Natural killer cell treated with Interleukin-12 subunit alpha and Interleukin-12 subunit beta and Interleukin-15 and Interleukin-18, amount 100 ng/mL, for 72 hours (primary cell): ENCODE measurements around the gene TGFB1I1. TPM values are rescaled to one million over a fixed set of nuclear protein-coding genes. Genes with fewer than 3 reads are reported as not detected.
A peak's percentile ranks its signal among the peaks of the same experiment; 100 is the strongest.

Experiments used
- ATAC-seq, 2 donors: fragments of 150-1000 bp; cut with Tn5 transposase in 1 of 2; sonication (Bioruptor Pico), chemical (Tn5 transposase) in 1 of 2; 2 replicates each; pipeline ENCODE4 v1.10.0; 2021
- DNase-seq: peaks from one replicate; pipeline ENCODE4 v3.0.0; 2022; ENCODE audit warnings: low spot score
- H3K27ac Mint-ChIP-seq, 2 donors: 1 replicate in 1 of 2; 2 replicates in 1 of 2; pipeline ENCODE4 v1.8.0; 2022; ENCODE audit warnings: mixed read lengths in 2 of 2, mild to moderate bottlenecking in 1 of 2, moderate library complexity in 1 of 2
- H3K27me3 Mint-ChIP-seq, 2 donors: 1 replicate in 1 of 2; 2 replicates in 1 of 2; pipeline ENCODE4 v1.8.0; 2022; ENCODE audit warnings: mixed read lengths in 2 of 2
- H3K36me3 Mint-ChIP-seq: one replicate; pipeline ENCODE4 v1.8.0; 2022; ENCODE audit warnings: mixed read lengths
- H3K4me1 Mint-ChIP-seq, 2 donors: 1 replicate in 1 of 2; 2 replicates in 1 of 2; pipeline ENCODE4 v1.8.0; 2022; ENCODE audit warnings: low read depth in 2 of 2, mixed read lengths in 2 of 2, mild to moderate bottlenecking in 1 of 2
- H3K4me3 Mint-ChIP-seq: one replicate; pipeline ENCODE4 v1.8.0; 2022; ENCODE audit warnings: mixed read lengths
- H3K9me3 Mint-ChIP-seq: 2 replicates; pipeline ENCODE4 v1.8.0; 2022; ENCODE audit warnings: mixed read lengths
- total RNA-seq, 2 donors: library from RNA; stranded (reverse); gene quantifications; one replicate each; pipeline ENCODE4 v1.2.3, GENCODE V29; 2022

Gene TGFB1I1
- total RNA-seq = under 1 TPM; 0.55 to 0.75 TPM

DNA sequence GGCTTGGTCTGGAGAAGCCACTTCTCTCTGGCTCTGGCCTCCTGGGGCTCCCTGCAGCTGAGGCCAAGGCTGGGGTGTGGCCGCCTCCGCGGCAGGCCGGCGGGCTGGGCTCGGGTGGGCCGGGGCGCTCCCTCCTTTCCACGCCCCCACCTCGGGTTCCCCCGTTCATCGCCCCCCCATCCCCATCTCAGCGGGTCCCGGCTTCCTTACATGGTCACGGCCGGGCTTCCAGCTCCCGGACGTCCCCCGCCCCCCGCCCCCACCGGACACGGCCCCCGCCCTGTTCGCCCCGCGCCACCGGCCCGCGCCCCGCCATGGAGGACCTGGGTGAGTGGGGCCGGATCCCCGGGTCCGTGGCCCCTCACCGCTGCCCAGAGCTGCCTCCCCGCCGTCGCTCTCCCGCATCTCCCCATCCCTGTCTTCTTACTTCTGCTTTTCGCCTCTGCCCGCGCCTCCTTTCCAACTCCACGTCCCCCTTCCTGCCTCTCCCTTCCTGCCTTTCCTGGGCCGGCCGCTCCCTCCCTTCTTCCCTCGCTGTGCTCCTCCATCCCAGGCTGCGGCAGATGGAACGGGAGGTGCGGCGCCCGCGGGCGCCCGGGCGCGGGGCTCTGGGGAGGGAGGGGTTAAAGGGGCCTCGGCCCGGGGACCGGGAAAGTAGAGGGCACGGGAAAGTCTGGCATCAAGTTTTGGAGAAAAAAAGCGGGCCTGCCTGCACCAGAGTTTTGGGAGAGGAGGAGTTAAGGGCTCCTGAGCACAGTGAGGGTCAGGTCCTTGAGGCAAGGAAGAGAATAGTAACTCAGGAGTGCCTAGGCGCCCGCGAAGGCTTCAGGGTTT, at the start of gene TGFB1I1:
TGFB1I1 (plus strand) TSS at position 278 of the 834 bp plus-strand sequence; CDS start at position 315, 37 bp downstream.
- Mint-ChIP-seq H3K27ac (peak within 1 kb of the TSS in 1 of 2 donors; percentile 58), H3K36me3 (no peaks in the 10 kb centered on the region), H3K9me3 (no peaks in the 10 kb centered on the region), H3K4me3 (peak within 1 kb of the TSS; percentile 63), H3K4me1 (peaks cover 22 to 23% of the 10 kb centered on the region in 2 donors), H3K27me3 (peaks cover 0 to 5% of the 10 kb centered on the region in 2 donors)
- ATAC-seq (no peak), DNase-seq (no peak)

GRCh38 chr16:31423241-31423640, 48.7 kb upstream of the TGFB1I1 start:
- Mint-ChIP-seq H3K9me3 (no peaks in the 10 kb centered on the region), H3K27ac (peak overlapping the region in 1 of 2 donors; percentile 44), H3K27me3 (no peaks in the 10 kb centered on the region), H3K36me3 (no peaks in the 10 kb centered on the region), H3K4me1 (peaks cover 51 to 60% of the 10 kb centered on the region in 2 donors), H3K4me3 (peak overlapping the region; percentile 21)
- DNase-seq = peak; percentile 58
- ATAC-seq = no peak

DNA sequence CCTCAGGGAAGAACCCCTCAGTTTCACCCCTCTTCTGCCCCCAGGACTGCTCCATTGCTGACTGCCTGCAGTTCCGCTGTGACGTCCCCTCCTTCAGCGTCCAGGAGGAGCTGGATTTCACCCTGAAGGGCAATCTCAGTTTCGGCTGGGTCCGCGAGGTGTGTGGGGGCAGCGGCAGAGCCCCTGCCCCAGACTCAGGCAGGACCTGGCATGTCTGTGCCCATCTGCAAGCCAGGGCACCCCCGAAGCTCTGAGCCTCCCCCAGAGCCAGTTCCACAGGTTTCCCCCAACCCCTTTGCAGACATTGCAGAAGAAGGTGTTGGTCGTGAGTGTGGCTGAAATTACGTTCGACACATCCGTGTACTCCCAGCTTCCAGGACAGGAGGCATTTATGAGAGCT, 48.2 kb upstream of the TGFB1I1 start:
- peak overlapping the region; percentile 1 to 44 for H3K27ac Mint-ChIP-seq
- peak; percentile 6 for DNase-seq
- H3K27me3 Mint-ChIP-seq = no peaks in the 10 kb centered on the region
- H3K4me3 Mint-ChIP-seq = peak overlapping the region; percentile 21
- no peak for ATAC-seq
- H3K36me3 Mint-ChIP-seq = no peaks in the 10 kb centered on the region
- H3K9me3 Mint-ChIP-seq = no peaks in the 10 kb centered on the region
- peaks cover 48 to 57% of the 10 kb centered on the region in 2 donors for H3K4me1 Mint-ChIP-seq

DNA sequence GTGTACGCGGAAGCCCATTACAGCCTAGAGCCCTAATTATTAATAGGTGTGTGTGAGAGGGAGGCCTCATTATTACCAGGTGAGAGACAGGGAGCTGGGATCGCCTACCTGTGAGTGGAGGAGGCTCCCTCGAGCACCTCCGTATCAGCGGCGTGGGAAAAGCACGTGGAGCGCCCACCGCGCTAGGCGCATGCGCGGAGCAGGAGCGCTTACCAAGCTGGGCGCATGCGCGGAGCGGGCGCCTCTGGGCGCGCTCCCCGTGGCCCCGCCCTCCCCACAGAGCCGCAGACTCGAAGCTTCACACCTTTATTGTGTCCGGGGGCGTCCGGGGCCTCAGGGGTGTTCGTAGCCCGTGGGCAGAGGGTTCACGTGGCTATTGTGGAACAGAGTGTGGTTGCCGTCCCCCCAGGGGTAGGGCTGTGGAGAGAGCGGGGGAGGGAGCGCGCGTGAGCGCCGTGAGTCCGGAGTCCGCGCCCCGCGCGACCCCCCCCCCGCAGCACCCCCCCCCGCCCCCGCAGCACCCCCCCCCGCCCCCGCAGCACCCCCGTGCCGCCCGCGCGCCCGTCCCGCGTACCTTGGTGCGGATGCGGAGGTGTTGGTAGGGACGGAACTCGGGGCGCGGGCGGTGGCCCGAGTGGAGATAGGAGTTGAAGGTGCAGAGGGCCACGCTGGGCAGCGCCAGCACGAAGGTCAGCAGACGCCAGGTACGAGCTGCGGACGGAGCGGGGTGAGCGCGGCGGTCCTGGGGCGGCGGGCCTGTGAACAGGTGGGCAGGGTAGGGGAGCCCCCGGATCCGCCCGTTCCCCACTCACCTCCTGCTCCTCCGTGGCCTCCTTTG, 44.3 kb upstream of the TGFB1I1 start:
- Mint-ChIP-seq H3K36me3 (no peaks in the 10 kb centered on the region), H3K9me3 (no peaks in the 10 kb centered on the region), H3K4me1 (peaks cover 32 to 39% of the 10 kb centered on the region in 2 donors), H3K4me3 (peak overlapping the region; percentile 12), H3K27me3 (no peaks in the 10 kb centered on the region), H3K27ac (no peak overlapping the region)
- ATAC-seq (peak; percentile 66 to 84), DNase-seq (peak; percentile 77)

DNA sequence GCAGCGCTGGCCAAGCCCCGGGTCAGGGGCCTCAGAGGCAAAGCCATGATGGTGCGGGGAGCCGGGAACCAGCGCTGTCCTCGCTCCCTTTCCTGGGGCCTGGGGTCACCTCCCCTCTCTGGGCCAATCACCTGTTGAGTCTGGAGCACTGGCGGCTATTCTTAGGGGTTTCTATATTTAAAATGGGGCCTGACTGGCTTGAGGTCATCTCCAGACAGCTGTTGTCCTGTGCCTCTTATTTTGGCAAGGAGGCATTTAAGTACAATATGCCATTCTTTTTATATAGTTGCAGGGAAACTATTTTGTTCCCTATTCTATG, 43.7 kb upstream of the TGFB1I1 start, which contains the start of gene COX6A2:
COX6A2 (minus strand) TSS at position 82 of the 319 bp plus-strand sequence; CDS start at position 47, 35 bp downstream.
- Mint-ChIP-seq H3K4me3 (peak within 1 kb of the TSS; percentile 56), H3K36me3 (no peaks in the 10 kb centered on the region)

DNA sequence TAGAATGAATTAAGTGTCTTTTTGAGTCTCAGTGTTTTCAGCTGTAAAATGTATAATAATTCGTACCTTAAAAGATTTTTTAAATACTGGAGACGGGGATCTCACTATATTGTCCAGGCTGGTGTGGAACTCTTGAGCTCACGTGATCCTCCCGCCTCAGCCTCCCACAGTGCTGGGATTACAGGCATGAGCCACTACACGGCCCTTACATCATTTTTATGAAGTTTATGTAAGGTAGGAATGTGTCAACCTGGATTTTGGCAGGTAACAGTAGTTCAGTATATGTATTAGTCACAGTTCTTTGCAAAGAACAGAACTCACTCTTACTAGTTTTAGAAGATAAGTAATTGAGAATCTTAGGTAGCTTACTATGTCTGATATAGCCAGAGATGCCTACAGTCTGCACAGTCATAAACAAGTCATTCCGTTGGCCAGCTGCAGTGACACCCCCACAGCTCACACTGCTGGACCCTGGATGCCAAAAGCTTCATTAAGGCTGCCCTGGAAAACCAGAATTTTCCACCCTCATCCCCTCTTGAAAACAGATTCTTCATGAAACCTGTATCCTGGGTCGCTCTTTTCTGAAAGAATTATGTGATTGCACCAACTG, 43.2 kb upstream of the TGFB1I1 start:
- Mint-ChIP-seq H3K27me3 (no peaks in the 10 kb centered on the region), H3K4me3 (peak overlapping the region; percentile 56), H3K36me3 (no peaks in the 10 kb centered on the region), H3K4me1 (peaks cover 21 to 30% of the 10 kb centered on the region in 2 donors), H3K27ac (peak overlapping the region in 1 of 2 donors; percentile 51), H3K9me3 (no peaks in the 10 kb centered on the region)
- no peak for DNase-seq
- no peak for ATAC-seq

More for the DNA sequence above, 43.7 kb upstream of the TGFB1I1 start, which contains the start of gene COX6A2:
- Mint-ChIP-seq H3K9me3 (no peaks in the 10 kb centered on the region), H3K4me1 (peaks cover 26 to 35% of the 10 kb centered on the region in 2 donors), H3K27me3 (no peaks in the 10 kb centered on the region), H3K27ac (peak within 1 kb of the TSS in 1 of 2 donors; percentile 51)
- no peak for ATAC-seq
- no peak for DNase-seq

DNA sequence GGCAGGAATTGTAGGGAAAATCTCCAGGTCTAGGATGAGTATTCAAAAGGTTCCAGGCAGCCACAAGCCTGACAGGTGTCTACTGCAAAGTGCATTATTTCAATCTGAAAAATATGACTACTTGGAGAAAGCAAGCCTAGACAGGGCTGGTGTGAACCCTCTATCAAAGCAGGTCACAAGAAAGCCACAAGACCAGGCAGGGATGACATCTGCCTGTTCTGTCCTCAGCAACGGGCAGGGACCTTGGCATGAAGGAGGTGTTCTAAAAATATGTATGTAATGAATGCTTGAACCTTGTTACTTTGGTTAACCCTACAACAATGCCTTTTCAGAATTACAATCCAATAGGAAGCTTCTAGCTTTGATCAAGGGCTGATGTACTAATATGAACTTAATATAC, 42.6 kb upstream of the TGFB1I1 start:
- DNase-seq (no peak), ATAC-seq (no peak)
- no peak overlapping the region for H3K4me3 Mint-ChIP-seq

GRCh38 chr16:31429796-31430195, 42.2 kb upstream of the TGFB1I1 start:
- no peak overlapping the region for H3K27ac Mint-ChIP-seq

More for the DNA sequence above, 42.6 kb upstream of the TGFB1I1 start:
- H3K4me1 Mint-ChIP-seq = peaks cover 20 to 27% of the 10 kb centered on the region in 2 donors
- H3K36me3 Mint-ChIP-seq = no peaks in the 10 kb centered on the region
- H3K27me3 Mint-ChIP-seq = no peaks in the 10 kb centered on the region
- H3K27ac Mint-ChIP-seq = peak overlapping the region in 1 of 2 donors; percentile 51
- H3K9me3 Mint-ChIP-seq = no peaks in the 10 kb centered on the region

GRCh38 chr16:31430380-31431052, 41.4 kb upstream of the TGFB1I1 start:
- DNase-seq (peak; percentile 41), ATAC-seq (no peak)
- Mint-ChIP-seq H3K4me1 (peaks cover 15 to 19% of the 10 kb centered on the region in 2 donors), H3K4me3 (no peak overlapping the region), H3K27me3 (no peaks in the 10 kb centered on the region), H3K36me3 (no peaks in the 10 kb centered on the region), H3K9me3 (no peaks in the 10 kb centered on the region), H3K27ac (no peak overlapping the region)

More at GRCh38 chr16:31429796-31430195, 42.2 kb upstream of the TGFB1I1 start:
- Mint-ChIP-seq H3K9me3 (no peaks in the 10 kb centered on the region), H3K36me3 (no peaks in the 10 kb centered on the region), H3K4me3 (no peak overlapping the region), H3K27me3 (no peaks in the 10 kb centered on the region), H3K4me1 (peaks cover 19 to 25% of the 10 kb centered on the region in 2 donors)
- DNase-seq (no peak), ATAC-seq (no peak)

DNA sequence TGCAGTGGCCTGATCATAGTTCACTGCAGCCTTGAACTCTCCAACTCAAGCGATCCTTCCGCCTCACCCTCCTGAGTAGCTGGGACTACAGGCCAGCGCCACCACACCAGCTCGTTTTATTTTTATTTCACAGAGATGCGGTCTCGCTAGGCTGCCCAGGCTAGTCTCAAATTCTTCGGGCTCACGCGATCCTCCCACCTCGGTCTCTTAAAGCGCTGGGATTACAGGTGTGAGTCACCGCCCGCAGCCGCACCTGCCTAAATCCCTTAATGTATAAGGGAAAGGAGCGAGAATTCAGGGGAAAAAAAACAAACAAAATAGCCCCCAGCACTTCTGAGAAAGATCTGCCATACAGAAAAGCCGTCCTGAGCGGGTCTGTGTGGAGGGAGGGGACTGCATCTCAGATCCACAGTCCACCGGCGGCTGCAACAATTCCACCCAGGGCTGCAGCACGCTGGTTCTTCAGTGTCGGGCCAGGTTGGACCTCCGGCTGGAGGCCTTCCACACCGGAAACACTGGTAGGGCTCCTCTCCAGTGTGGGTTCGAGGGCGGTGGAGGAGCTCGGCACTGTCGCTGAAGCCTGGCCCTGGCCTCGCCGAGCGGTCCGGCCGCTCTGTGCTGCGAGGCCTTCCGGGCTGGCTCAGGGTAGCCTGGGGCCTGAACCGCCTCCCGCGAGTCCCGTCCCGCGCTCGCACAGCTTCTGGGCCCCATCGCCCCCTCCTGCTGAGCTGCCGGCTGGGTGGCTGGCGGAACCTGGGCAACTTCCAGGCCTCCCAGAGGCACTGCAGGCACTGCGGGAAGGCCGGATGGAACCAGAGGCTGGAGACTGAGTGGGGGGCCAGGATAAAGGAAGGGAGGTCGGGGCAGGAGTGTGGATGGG, 36.4 kb upstream of the TGFB1I1 start:
- ATAC-seq = no peak
- H3K9me3 Mint-ChIP-seq = no peaks in the 10 kb centered on the region
- peak; percentile 49 for DNase-seq
- no peaks in the 10 kb centered on the region for H3K27me3 Mint-ChIP-seq
- H3K4me3 Mint-ChIP-seq = no peak overlapping the region
- H3K36me3 Mint-ChIP-seq = no peaks in the 10 kb centered on the region
- H3K4me1 Mint-ChIP-seq = peaks cover 21 to 26% of the 10 kb centered on the region in 2 donors
- H3K27ac Mint-ChIP-seq = no peak overlapping the region

- peaks cover 17 to 25% of the 10 kb centered on the region in 2 donors for H3K4me1 Mint-ChIP-seq
- DNase-seq (peak; percentile 55), ATAC-seq (no peak)
- H3K27ac Mint-ChIP-seq = peak overlapping the region in 1 of 2 donors; percentile 18
- no peaks in the 10 kb centered on the region for H3K9me3 Mint-ChIP-seq
- H3K36me3 Mint-ChIP-seq = no peaks in the 10 kb centered on the region
- no peak overlapping the region for H3K4me3 Mint-ChIP-seq
- H3K27me3 Mint-ChIP-seq = no peaks in the 10 kb centered on the region
These were observed 35.5 kb upstream of the TGFB1I1 start for GRCh38 chr16:31436221-31437045.
